ENCODE data around the gene TNRC18.
"Not testable (repeated sequence)": the region's sequence is repeated elsewhere in the genome, so short reads cannot be mapped to it uniquely, and the experiment has no call there.

Gene TNRC18

DNA sequence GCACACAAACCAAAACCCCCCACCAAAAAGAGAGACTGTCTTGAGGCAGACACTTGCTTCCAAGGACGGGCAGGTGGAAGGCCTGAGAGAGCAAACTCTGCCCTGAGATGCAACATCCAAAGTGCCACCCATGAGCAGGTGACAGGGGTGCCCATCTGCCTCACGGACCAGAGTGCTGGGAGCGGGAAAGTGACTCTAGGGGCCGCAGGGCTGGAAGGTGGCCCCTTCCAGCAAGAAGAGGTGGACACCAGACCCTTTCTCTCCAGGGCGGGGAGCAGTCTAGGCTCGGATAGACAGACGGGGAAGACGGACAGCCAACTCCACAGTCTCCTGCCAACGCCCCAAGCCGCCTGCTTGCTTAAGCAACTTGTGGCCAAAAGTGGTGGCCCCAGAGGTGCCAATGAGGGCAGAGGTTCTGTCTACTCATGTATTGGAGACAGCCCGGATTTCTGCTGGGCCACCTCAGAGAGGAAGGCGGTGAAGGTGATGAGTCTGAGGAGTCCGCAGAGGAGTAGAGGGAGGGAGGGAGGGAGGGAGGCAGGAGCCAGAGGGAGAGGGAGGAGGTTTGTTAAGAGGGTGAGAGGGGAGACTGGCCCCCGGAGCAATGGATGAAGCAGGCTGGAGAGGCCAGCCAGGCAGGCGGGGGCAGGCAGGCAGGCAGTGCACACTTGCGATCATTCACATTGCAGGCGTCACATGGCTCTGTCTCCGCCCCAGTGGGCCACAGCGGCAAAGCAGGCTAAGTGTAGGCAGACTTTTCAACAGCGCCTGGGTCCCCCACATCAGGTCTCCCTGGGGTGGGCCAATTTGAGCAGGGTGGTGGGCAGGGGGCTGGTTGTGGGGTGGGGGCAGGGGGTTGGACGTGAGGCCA lies 75.3 kb downstream of the TNRC18 start:
- DNase-seq, result no peak

- DNase-seq, result no peak
These were observed 78.0 kb downstream of the TNRC18 start for GRCh38 chr7:5345671-5346070.

DNA sequence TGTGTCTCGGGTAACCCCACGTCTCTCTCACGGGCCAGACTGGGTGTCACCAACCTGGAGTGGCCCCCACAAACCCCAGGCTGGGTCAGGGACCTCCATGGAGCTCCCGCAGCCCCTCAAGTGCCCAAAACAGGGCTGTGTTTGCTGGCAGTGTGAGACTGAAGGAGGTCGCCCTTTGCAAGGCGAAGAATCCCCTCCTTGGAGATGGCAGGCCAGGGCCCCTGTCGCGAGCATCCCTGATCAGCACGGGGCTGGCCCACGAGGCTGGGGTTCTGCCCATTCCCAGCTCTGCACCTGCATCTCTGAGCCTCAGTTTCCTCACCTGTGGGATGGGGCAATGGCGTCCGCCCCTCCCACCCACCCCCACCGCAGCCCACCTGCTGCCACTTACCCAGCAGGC lies 78.5 kb downstream of the TNRC18 start:
- DNase-seq, result no peak

DNA sequence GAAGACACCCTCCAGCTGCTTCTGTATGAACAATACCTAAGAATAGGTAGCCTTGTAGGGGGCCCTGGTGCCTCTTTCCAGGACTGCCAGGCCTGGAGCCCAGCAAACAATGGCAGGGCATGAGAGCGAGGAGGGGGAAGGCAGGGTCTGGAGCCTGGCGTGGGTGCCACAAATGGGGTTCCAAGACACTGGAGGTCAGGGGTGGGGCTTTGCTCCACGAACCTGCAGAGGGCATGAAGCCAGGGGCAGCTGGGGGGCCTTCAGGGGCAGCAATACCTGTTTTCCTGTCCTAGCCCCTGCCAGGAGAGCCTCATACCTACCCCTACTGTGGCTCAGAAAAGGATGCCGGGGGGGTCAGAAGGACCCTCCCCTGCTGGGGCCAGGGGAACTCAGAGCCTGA lies 79.3 kb downstream of the TNRC18 start:
- DNase-seq, result no peak

GRCh38 chr7:5343884-5344283 lies 79.8 kb downstream of the TNRC18 start:
- no peak for DNase-seq

GRCh38 chr7:5342631-5343030 lies 81.0 kb downstream of the TNRC18 start:
- DNase-seq, result no peak

DNA sequence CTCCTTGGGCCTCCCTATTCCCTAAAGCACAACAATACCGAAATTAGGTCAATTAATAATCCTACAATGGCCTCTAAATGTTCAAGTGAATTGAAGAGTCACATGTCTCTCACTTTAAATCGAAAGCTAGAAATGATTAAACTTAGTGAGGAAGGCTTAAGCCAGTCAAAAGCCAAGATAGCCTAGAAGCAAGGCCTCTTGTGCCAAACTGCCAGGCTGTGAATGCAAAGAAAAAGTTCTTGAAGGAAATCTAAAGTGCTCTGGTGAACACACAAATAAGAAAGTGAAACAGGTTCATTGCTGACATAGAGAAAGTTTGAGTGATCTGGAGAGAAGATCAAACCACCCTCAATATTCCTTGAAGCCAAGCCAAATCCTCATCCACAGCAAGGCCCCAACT lies 83.7 kb downstream of the TNRC18 start:
- no peak for DNase-seq

GRCh38 chr7:5337047-5337446 lies 86.6 kb downstream of the TNRC18 start:
- DNase-seq, result no peak

GRCh38 chr7:5334671-5335070 lies 89.0 kb downstream of the TNRC18 start:
- DNase-seq, result no peak

- no peak for DNase-seq
These were observed 90.3 kb downstream of the TNRC18 start for GRCh38 chr7:5333121-5334045.

DNA sequence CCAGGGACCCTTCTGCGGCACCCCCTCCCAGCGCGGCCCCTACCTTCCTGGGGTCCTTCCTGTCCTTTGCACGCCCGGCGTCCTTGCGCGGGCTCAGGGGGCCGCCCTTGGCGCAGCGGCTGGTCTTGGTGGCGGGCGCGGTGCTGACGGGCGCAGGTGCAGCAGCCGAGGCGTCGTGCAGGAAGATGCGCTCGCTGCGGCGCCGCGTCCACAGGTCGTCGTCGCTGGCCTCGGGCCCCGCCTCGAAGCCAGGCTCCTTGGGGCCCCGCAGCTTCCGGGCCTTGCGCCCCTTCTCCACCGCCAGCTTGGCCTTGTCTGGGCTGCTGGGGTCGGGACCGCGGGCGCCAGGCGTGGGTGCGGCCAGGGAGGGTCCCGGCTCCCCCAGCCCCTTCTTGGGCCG lies 91.1 kb downstream of the TNRC18 start:
- DNase-seq, result no peak

GRCh38 chr7:5330288-5330687 lies 93.3 kb downstream of the TNRC18 start:
- no peak for DNase-seq

GRCh38 chr7:5324961-5325360 lies 98.7 kb downstream of the TNRC18 start:
- no peak for DNase-seq

GRCh38 chr7:5323800-5324781 lies 99.5 kb downstream of the TNRC18 start:
- DNase-seq, result not testable (repeated sequence)

DNA sequence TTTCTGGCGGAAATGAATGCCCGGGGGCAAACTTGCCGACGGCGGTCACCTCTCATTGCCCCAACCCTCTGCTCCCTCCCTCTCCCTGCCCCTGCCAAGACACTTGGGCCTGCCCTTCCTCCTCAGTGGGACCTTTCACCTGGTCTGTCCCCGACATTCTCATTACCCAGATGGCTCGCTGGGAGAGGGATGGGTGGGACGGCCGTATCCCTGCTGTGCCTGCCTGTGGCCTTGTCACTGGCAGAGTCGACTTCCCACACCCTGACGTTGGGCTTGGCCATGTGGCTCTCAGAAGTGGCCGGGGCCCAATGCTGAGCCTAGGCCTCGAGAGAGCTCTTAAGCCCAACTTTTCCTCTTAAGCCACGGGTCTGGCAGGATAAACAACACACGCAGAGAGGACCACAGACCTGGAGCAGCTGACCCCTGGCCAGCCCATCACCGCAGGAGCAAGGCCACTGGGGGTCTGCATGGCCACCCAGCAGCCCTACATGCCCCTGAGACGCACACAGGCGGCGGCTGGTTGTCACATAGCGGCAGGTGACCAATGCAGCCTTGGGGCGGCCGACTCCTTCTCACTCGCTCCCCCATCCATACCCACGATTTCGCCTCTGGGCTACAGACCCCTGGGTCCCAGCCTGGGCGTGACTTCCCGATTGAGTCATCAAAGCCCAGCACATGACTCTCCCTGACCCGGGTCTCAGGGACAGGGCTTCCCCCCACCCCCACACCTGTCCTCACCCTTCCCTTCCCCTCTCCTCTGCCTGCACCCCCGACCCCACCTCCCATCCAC lies 100.8 kb downstream of the TNRC18 start:
- DNase-seq, result no peak

- no peak for DNase-seq
These were observed 102.7 kb downstream of the TNRC18 start for GRCh38 chr7:5320802-5321396.

GRCh38 chr7:5320391-5320790 lies 103.2 kb downstream of the TNRC18 start:
- DNase-seq, result no peak

DNA sequence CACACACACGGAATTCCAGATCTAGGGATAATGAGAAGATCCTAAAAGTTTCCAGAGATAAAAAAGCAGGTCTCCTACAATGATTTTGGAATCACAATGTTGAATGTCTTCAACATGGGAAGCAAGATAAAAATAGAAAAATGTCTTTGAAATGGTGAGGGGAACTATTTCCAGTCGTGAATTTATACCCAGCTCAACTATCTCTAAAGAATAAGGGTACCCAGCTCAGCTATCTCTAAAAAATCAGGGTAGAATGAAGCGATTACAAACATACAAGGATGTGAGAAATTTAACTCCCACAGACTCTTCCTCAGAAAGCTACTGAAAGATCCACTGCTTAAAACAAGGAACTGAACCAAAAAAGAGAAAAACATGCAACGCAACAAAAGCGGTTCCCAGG lies 105.0 kb downstream of the TNRC18 start:
- not testable (repeated sequence) for DNase-seq

DNA sequence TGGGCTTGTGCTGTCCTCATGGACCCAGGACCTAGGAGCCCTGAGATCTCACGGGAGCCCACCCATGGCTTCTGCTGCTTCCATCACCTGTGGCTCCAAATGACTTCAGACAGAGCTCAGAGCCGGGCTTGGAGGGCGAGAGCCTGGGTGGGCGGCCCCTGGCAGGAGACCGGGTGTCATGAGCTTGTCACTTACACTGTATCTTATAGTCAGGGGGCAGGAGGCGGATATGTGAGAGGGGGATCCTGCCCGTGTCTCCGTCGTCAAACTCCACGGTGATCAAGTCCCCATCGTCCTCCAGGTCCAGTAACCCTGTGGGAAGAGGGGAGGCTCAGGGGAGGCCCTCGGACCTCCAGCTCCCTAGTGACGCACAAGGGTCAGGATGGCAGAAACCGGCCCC lies 107.9 kb downstream of the TNRC18 start:
- no peak for DNase-seq

DNA sequence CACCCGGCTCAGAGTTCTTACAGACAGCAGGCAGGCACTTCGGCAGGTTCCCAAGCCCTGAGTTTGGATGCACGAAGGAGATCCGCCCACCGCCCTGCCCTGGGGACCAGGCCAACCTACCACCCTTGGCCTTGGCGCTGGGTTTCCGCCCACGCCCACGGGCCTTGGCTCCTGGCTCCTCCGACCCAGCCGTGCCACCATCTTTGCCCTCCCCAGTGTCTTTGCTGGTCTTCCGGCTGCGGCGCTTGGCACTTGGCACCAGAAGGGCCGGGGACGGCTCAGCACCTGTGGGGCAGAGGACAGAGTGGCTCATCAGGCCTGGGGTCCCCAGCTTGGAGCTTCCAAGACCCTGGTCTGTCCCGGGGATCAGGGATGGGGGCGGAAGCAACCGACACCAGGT lies 108.8 kb downstream of the TNRC18 start:
- DNase-seq, result no peak
